ENCODE results near the gene KANSL1.

GRCh38 chr17:45994987-45995386 is 198.2 kb downstream of the KANSL1 start:
- TF ChIP-seq CTCF (IDR thresholded peaks at IDR 0.05): no peak
- TF ChIP-seq POLR2A (IDR thresholded peaks at IDR 0.05): no peak

Data from gastroesophageal sphincter (tissue), 3 donors.